Activated naive CD8-positive, alpha-beta T cell treated with anti-CD3 and anti-CD28 coated beads, Interleukin-2, amount 10 ng/mL, durations not matched to agents 7 days and 5 days (primary cell): ENCODE data around the gene ACSS1. TPM values are rescaled to one million over a fixed set of nuclear protein-coding genes. Genes with fewer than 3 reads are reported as not detected.
A peak's percentile ranks its signal among the peaks of the same experiment; 100 is the strongest.

ENCODE experiments used
- ATAC-seq: fragments of 150-1000 bp; cut with Tn5 transposase; one replicate; pipeline ENCODE4 v1.10.0; 2021; ENCODE audit warnings: low read depth, moderate library complexity
- POLR2A ChIA-PET: fragments of 350-600 bp; sonication (Branson Sonifier 250); formaldehyde crosslinking; loops from one replicate; lab custom pipeline; 2021; ENCODE audit warnings: antibody characterized with exemption; lab: Charles Lee
- DNase-seq: peaks from one replicate; pipeline ENCODE4 v3.0.0; 2021
- H3K27ac Mint-ChIP-seq: one replicate; pipeline ENCODE4 v1.8.0; 2022; ENCODE audit warnings: mild to moderate bottlenecking, mixed read lengths
- H3K27me3 Mint-ChIP-seq: one replicate; pipeline ENCODE4 v1.8.0; 2022; ENCODE audit warnings: mild to moderate bottlenecking, moderate library complexity, mixed read lengths
- H3K36me3 Mint-ChIP-seq: one replicate; pipeline ENCODE4 v1.8.0; 2021; ENCODE audit warnings: mild to moderate bottlenecking, mixed read lengths
- H3K4me1 Mint-ChIP-seq: one replicate; pipeline ENCODE4 v1.8.0; 2021; ENCODE audit warnings: mixed read lengths
- H3K4me3 Mint-ChIP-seq: one replicate; pipeline ENCODE4 v1.8.0; 2022; ENCODE audit warnings: mild to moderate bottlenecking, moderate library complexity, mixed read lengths
- H3K9me3 Mint-ChIP-seq: one replicate; pipeline ENCODE4 v1.8.0; 2021; ENCODE audit warnings: mixed read lengths
- total RNA-seq, 2 experiments: library from RNA; stranded (reverse); gene quantifications; one replicate each; pipeline ENCODE4 v1.2.3, GENCODE V29; 2021

The ACSS1 gene
- total RNA-seq, 2 experiments from 2014 or later = 53.3 to 55.8 TPM

- POLR2A ChIA-PET = no interaction called here
- no peak overlapping the region for H3K27ac Mint-ChIP-seq
- ATAC-seq (no peak), DNase-seq (no peak)
- peaks cover 56% of the 10 kb centered on the region for H3K36me3 Mint-ChIP-seq
- no peaks in the 10 kb centered on the region for H3K4me1 Mint-ChIP-seq
- peaks cover 7% of the 10 kb centered on the region for H3K9me3 Mint-ChIP-seq
- no peak overlapping the region for H3K4me3 Mint-ChIP-seq
- H3K27me3 Mint-ChIP-seq = no peaks in the 10 kb centered on the region
These were observed 85.6 kb downstream of the ACSS1 start for GRCh38 chr20:24972341-24972740.

GRCh38 chr20:24971376-24972101 lies 86.4 kb downstream of the ACSS1 start:
- DNase-seq (no peak), ATAC-seq (no peak)
- Mint-ChIP-seq H3K4me1 (no peaks in the 10 kb centered on the region), H3K27me3 (no peaks in the 10 kb centered on the region), H3K9me3 (peaks cover 7% of the 10 kb centered on the region), H3K36me3 (peaks cover 48% of the 10 kb centered on the region), H3K4me3 (no peak overlapping the region), H3K27ac (no peak overlapping the region)
- POLR2A ChIA-PET = no interaction called here

- ATAC-seq = no peak
- peaks cover 42% of the 10 kb centered on the region for H3K36me3 Mint-ChIP-seq
These were observed 87.2 kb downstream of the ACSS1 start for GRCh38 chr20:24970754-24971153.

GRCh38 chr20:24970030-24970553 lies 87.8 kb downstream of the ACSS1 start:
- no peaks in the 10 kb centered on the region for H3K9me3 Mint-ChIP-seq
- no peak overlapping the region for H3K27ac Mint-ChIP-seq
- H3K4me3 Mint-ChIP-seq = no peak overlapping the region
- H3K36me3 Mint-ChIP-seq = peaks cover 38% of the 10 kb centered on the region
- ATAC-seq (no peak), DNase-seq (no peak)
- POLR2A ChIA-PET = no interaction called here
- H3K4me1 Mint-ChIP-seq = no peaks in the 10 kb centered on the region
- no peaks in the 10 kb centered on the region for H3K27me3 Mint-ChIP-seq

More at GRCh38 chr20:24970754-24971153, 87.2 kb downstream of the ACSS1 start:
- Mint-ChIP-seq H3K4me1 (no peaks in the 10 kb centered on the region), H3K9me3 (peaks cover 3% of the 10 kb centered on the region), H3K27me3 (no peaks in the 10 kb centered on the region), H3K27ac (peak overlapping the region; percentile 35), H3K4me3 (no peak overlapping the region)
- no peak for DNase-seq
- POLR2A ChIA-PET = no interaction called here

- Mint-ChIP-seq H3K4me3 (no peak overlapping the region), H3K27ac (no peak overlapping the region)
- ATAC-seq = no peak
These were observed 88.5 kb downstream of the ACSS1 start for GRCh38 chr20:24969186-24970029.

GRCh38 chr20:24968278-24968800 lies 89.6 kb downstream of the ACSS1 start:
- no peak for ATAC-seq
- Mint-ChIP-seq H3K27ac (peak overlapping the region; percentile 66), H3K27me3 (no peaks in the 10 kb centered on the region), H3K36me3 (peaks cover 25% of the 10 kb centered on the region), H3K4me1 (no peaks in the 10 kb centered on the region), H3K9me3 (no peaks in the 10 kb centered on the region), H3K4me3 (no peak overlapping the region)
- POLR2A ChIA-PET = no interaction called here
- no peak for DNase-seq

More at GRCh38 chr20:24969186-24970029, 88.5 kb downstream of the ACSS1 start:
- H3K36me3 Mint-ChIP-seq = peaks cover 31% of the 10 kb centered on the region
- H3K4me1 Mint-ChIP-seq = no peaks in the 10 kb centered on the region
- no peak for DNase-seq
- no peaks in the 10 kb centered on the region for H3K27me3 Mint-ChIP-seq
- no peaks in the 10 kb centered on the region for H3K9me3 Mint-ChIP-seq
- POLR2A ChIA-PET = interaction anchor here (0.8 kb wide), 1 partner anchor 19 kb away, joined by 3 read pairs; no protein-coding TSS in a partner anchor

GRCh38 chr20:24966317-24967012 lies 91.5 kb downstream of the ACSS1 start:
- no peaks in the 10 kb centered on the region for H3K4me1 Mint-ChIP-seq
- POLR2A ChIA-PET = no interaction called here
- H3K27ac Mint-ChIP-seq = no peak overlapping the region
- H3K36me3 Mint-ChIP-seq = peaks cover 25% of the 10 kb centered on the region
- ATAC-seq (no peak), DNase-seq (no peak)
- H3K27me3 Mint-ChIP-seq = no peaks in the 10 kb centered on the region
- no peak overlapping the region for H3K4me3 Mint-ChIP-seq
- no peaks in the 10 kb centered on the region for H3K9me3 Mint-ChIP-seq

GRCh38 chr20:24965065-24965919 lies 92.6 kb downstream of the ACSS1 start:
- peaks cover 26% of the 10 kb centered on the region for H3K36me3 Mint-ChIP-seq
- POLR2A ChIA-PET = interaction anchor here (1.0 to 1.2 kb wide), 3 partner anchors 10 to 92 kb away, joined by 3 to 4 read pairs (median 3); no protein-coding TSS in a partner anchor
- H3K27me3 Mint-ChIP-seq = no peaks in the 10 kb centered on the region
- H3K9me3 Mint-ChIP-seq = no peaks in the 10 kb centered on the region
- peaks cover 4% of the 10 kb centered on the region for H3K4me1 Mint-ChIP-seq
- DNase-seq = no peak
- peak overlapping the region; percentile 35 for H3K27ac Mint-ChIP-seq
- no peak for ATAC-seq
- no peak overlapping the region for H3K4me3 Mint-ChIP-seq

- POLR2A ChIA-PET = interaction anchor here (0.8 to 1.2 kb wide), 4 partner anchors 9 to 93 kb away, joined by 3 to 4 read pairs (median 3); no protein-coding TSS in a partner anchor
- no peak overlapping the region for H3K27ac Mint-ChIP-seq
These were observed 93.5 kb downstream of the ACSS1 start for GRCh38 chr20:24964506-24964840.

GRCh38 chr20:24963672-24964505 lies 94.0 kb downstream of the ACSS1 start:
- Mint-ChIP-seq H3K36me3 (peaks cover 24% of the 10 kb centered on the region), H3K27ac (no peak overlapping the region), H3K4me3 (no peak overlapping the region), H3K4me1 (peaks cover 4% of the 10 kb centered on the region), H3K9me3 (no peaks in the 10 kb centered on the region), H3K27me3 (no peaks in the 10 kb centered on the region)
- POLR2A ChIA-PET = interaction anchor here (0.8 to 1.2 kb wide), 4 partner anchors 9 to 93 kb away, joined by 3 to 4 read pairs (median 3); no protein-coding TSS in a partner anchor
- DNase-seq (no peak), ATAC-seq (no peak)

More at GRCh38 chr20:24964506-24964840, 93.5 kb downstream of the ACSS1 start:
- Mint-ChIP-seq H3K27me3 (no peaks in the 10 kb centered on the region), H3K4me3 (no peak overlapping the region), H3K4me1 (peaks cover 4% of the 10 kb centered on the region), H3K36me3 (peaks cover 26% of the 10 kb centered on the region), H3K9me3 (no peaks in the 10 kb centered on the region)
- ATAC-seq (no peak), DNase-seq (no peak)

GRCh38 chr20:24962510-24962909 lies 95.4 kb downstream of the ACSS1 start:
- Mint-ChIP-seq H3K9me3 (no peaks in the 10 kb centered on the region), H3K36me3 (peaks cover 16% of the 10 kb centered on the region), H3K4me3 (no peak overlapping the region), H3K27me3 (no peaks in the 10 kb centered on the region), H3K4me1 (peaks cover 4% of the 10 kb centered on the region), H3K27ac (no peak overlapping the region)
- POLR2A ChIA-PET = no interaction called here
- ATAC-seq (no peak), DNase-seq (no peak)
